Thyroid gland (tissue), 4 donors: ENCODE data around the gene TGOLN2. TPM values are rescaled to one million over a fixed set of nuclear protein-coding genes. Genes with fewer than 3 reads are reported as not detected.

Source experiments
- DNase-seq, 2 donors: peaks; one replicate each; pipeline ENCODE4 v3.0.0-alpha.2; 2019
- H3K27ac ChIP-seq, 3 donors: fragments of 200-600 bp; sonication (generic); 1 replicate in 2 of 3; 2 replicates in 1 of 3; pipeline ENCODE4 v1.5.1; 2016 to 2019; ENCODE audit warnings: mild to moderate bottlenecking in 1 of 3, moderate library complexity in 1 of 3
- H3K27me3 ChIP-seq: fragments of 200-600 bp; sonication (generic); one replicate; pipeline ENCODE4 v1.5.1; 2019
- H3K36me3 ChIP-seq, 2 donors: fragments of 200-600 bp; sonication (generic); one replicate each; pipeline ENCODE4 v1.5.1; 2016 to 2019
- H3K4me1 ChIP-seq, 2 donors: fragments of 200-600 bp; sonication (generic); one replicate each; pipeline ENCODE4 v1.5.1; 2017 to 2019
- H3K4me3 ChIP-seq, 3 donors: fragments of 200-600 bp; sonication (generic); replicated peaks in 1 of 3; 1 replicate in 2 of 3; 2 replicates in 1 of 3; pipeline ENCODE4 v1.5.1; 2016; ENCODE audit warnings: mild to moderate bottlenecking in 1 of 3
- H3K9me3 ChIP-seq: fragments of 200-600 bp; sonication (generic); one replicate; pipeline ENCODE4 v1.5.1; 2017
- CTCF ChIP-seq, 6 experiments: fragments of 200-600 bp in 3 of 6; fragments of 450-650 bp in 3 of 6; sonication (generic) in 3 of 6; IDR thresholded peaks; one replicate each; pipeline ENCODE4 v1.5.1; 2016 to 2019; ENCODE audit warnings: antibody characterized with exemption in 6 of 6, mild to moderate bottlenecking in 2 of 6, inconsistent platforms in 1 of 6, moderate library complexity in 1 of 6
- POLR2A ChIP-seq, 2 donors: fragments of 450-650 bp; IDR thresholded peaks; one replicate each; pipeline ENCODE4 v1.6.1; 2017; ENCODE audit warnings: antibody characterized with exemption in 2 of 2, mild to moderate bottlenecking in 2 of 2, moderate library complexity in 1 of 2
- WGBS, 2 donors: methylation state at CpG; one replicate each; pipeline ENCODE4 v1.1.5; 2017; 5-methylcytosine and 5-hydroxymethylcytosine counted together
- intact Hi-C: fragments of 100-400 bp; cut with DNase I; formaldehyde crosslinking; loops from one replicate; pipeline ENCODE4 v1.15.1; 2023
- total RNA-seq, 4 donors: library from RNA; depleted of rRNA; stranded (reverse); fragments of >200 nt; gene quantifications; one replicate each; pipeline ENCODE4 v1.2.3, GENCODE V29; 2016

TGOLN2 gene
- 100 to 1,000 TPM; 146 to 207 (median 162) TPM for total RNA-seq

GRCh38 chr2:85327822-85328617 lies at the start of gene TGOLN2:
TGOLN2 (minus strand) TSS chr2:85327989; CDS start chr2:85327962, 27 bp downstream.
- Histone ChIP-seq H3K4me1 (peaks cover 37 to 44% of the 10 kb centered on the region in 2 donors), H3K27ac (peak within 1 kb of the TSS; percentile 80 to 96 (median 91)), H3K36me3 (peaks cover 9 to 18% of the 10 kb centered on the region in 2 donors), H3K27me3 (no peaks in the 10 kb centered on the region), H3K9me3 (no peaks in the 10 kb centered on the region), H3K4me3 (peak within 1 kb of the TSS; percentile 56 to 86 (median 65))
- TF ChIP-seq POLR2A (IDR thresholded peaks at IDR 0.05), result peak; percentile 84 to 96
- TF ChIP-seq CTCF (IDR thresholded peaks at IDR 0.05), result peak in 2 of 6 experiments; percentile 13 to 22
- intact Hi-C loops, result loop anchor here (10.0 kb wide), 1 partner anchor 217 kb away; no protein-coding TSS in a partner anchor
- 0 to 1% methylated on average over 37 of the region's 57 CpGs for WGBS, 2 donors
- DNase-seq, result peak; percentile 91 to 92

- peak overlapping the region in 1 of 3 donors; percentile 40 for H3K27ac ChIP-seq
- no peak overlapping the region for H3K4me3 ChIP-seq
- peak; percentile 59 to 60 for DNase-seq
- intact Hi-C loops, result no loop called here
- no peaks in the 10 kb centered on the region for H3K27me3 ChIP-seq
- peaks cover 0 to 11% of the 10 kb centered on the region in 2 donors for H3K4me1 ChIP-seq
- peaks cover 0 to 6% of the 10 kb centered on the region in 2 donors for H3K36me3 ChIP-seq
- no peaks in the 10 kb centered on the region for H3K9me3 ChIP-seq
- WGBS, 2 donors, result 83 to 89% methylated on average over 9 to 10 of the region's 11 CpGs
- TF ChIP-seq POLR2A (IDR thresholded peaks at IDR 0.05) (no peak), CTCF (IDR thresholded peaks at IDR 0.05) (no peak)
These were observed 49.3 kb upstream of the TGOLN2 start for GRCh38 chr2:85377083-85377482.

GRCh38 chr2:85376291-85377065 lies 48.7 kb upstream of the TGOLN2 start:
- 95 to 97% methylated on average over 3 to 5 of the region's 5 CpGs for WGBS, 2 donors
- no peak for TF ChIP-seq CTCF (IDR thresholded peaks at IDR 0.05)
- no peak for TF ChIP-seq POLR2A (IDR thresholded peaks at IDR 0.05)

GRCh38 chr2:85371045-85371444 lies 43.3 kb upstream of the TGOLN2 start:
- intact Hi-C loops, result no loop called here
- H3K27me3 ChIP-seq, result no peaks in the 10 kb centered on the region
- H3K4me1 ChIP-seq, result no peaks in the 10 kb centered on the region
- 97 to 99% methylated on average over 10 to 11 of the region's 11 CpGs for WGBS, 2 donors
- peaks cover 3 to 5% of the 10 kb centered on the region in 2 donors for H3K36me3 ChIP-seq
- H3K9me3 ChIP-seq, result no peaks in the 10 kb centered on the region
- no peak overlapping the region for H3K27ac ChIP-seq
- no peak overlapping the region for H3K4me3 ChIP-seq
- no peak for DNase-seq
- TF ChIP-seq CTCF (IDR thresholded peaks at IDR 0.05) (no peak), POLR2A (IDR thresholded peaks at IDR 0.05) (no peak)

More at GRCh38 chr2:85376291-85377065, 48.7 kb upstream of the TGOLN2 start:
- Histone ChIP-seq H3K27ac (peak overlapping the region in 1 of 3 donors; percentile 40), H3K9me3 (no peaks in the 10 kb centered on the region), H3K4me1 (peaks cover 0 to 11% of the 10 kb centered on the region in 2 donors), H3K4me3 (no peak overlapping the region), H3K27me3 (no peaks in the 10 kb centered on the region), H3K36me3 (peaks cover 0 to 6% of the 10 kb centered on the region in 2 donors)
- DNase-seq, result no peak
- intact Hi-C loops, result no loop called here
